GM23338 (cell line): ENCODE data around the gene PKD1L1. TPM values are rescaled to one million over a fixed set of nuclear protein-coding genes. Genes with fewer than 3 reads are reported as not detected.

Experiments
- ATAC-seq: fragments of 200-7000 bp; cut with Tn5 transposase; 3 replicates; pipeline ENCODE4 v1.9.1; 2020
- DNase-seq: peaks from one replicate; pipeline ENCODE4 v3.0.0-alpha.2; 2015; ENCODE audit warnings: low spot score
- H2AFZ ChIP-seq: fragments of 200-600 bp; sonication (generic); 2 replicates; pipeline ENCODE4 v1.8.0; 2016; ENCODE audit warnings: antibody characterized with exemption, mild to moderate bottlenecking, moderate library complexity
- H3F3A ChIP-seq: fragments of 200-600 bp; sonication (generic); replicated peaks from 2 replicates; pipeline ENCODE4 v1.8.0; 2017; ENCODE audit warnings: antibody characterized with exemption, mixed run types, low read depth
- H3K27ac ChIP-seq: fragments of 200-600 bp; sonication (generic); 2 replicates; pipeline ENCODE4 v1.6.1; 2016; ENCODE audit warnings: low read depth
- H3K27me3 ChIP-seq: fragments of 200-600 bp; sonication (generic); 2 replicates; pipeline ENCODE4 v1.8.0; 2016; ENCODE audit warnings: mild to moderate bottlenecking, mixed run types, moderate library complexity; ENCODE audit not compliant: insufficient read depth
- H3K36me3 ChIP-seq: fragments of 200-600 bp; sonication (generic); 2 replicates; pipeline ENCODE4 v1.8.0; 2016; ENCODE audit warnings: mild to moderate bottlenecking; ENCODE audit not compliant: insufficient read depth
- H3K4me1 ChIP-seq: fragments of 200-600 bp; sonication (generic); 2 replicates; pipeline ENCODE4 v1.8.0; 2016; ENCODE audit warnings: mild to moderate bottlenecking, moderate library complexity; ENCODE audit not compliant: insufficient read depth
- H3K4me2 ChIP-seq: fragments of 200-600 bp; sonication (generic); 2 replicates; pipeline ENCODE4 v1.7.1; 2017; ENCODE audit warnings: mixed run types
- H3K4me3 ChIP-seq: fragments of 200-600 bp; sonication (generic); 2 replicates; pipeline ENCODE4 v1.6.1; 2016; ENCODE audit warnings: mixed run types
- H3K79me2 ChIP-seq: fragments of 200-600 bp; sonication (generic); replicated peaks from 2 replicates; pipeline ENCODE4 v1.8.0; 2017; ENCODE audit warnings: mild to moderate bottlenecking; ENCODE audit not compliant: insufficient read depth
- H3K9me2 ChIP-seq: fragments of 200-600 bp; sonication (generic); 2 replicates; pipeline ENCODE4 v1.8.0; 2017; ENCODE audit not compliant: insufficient read depth
- H4K20me1 ChIP-seq: fragments of 200-600 bp; sonication (generic); replicated peaks from 2 replicates; pipeline ENCODE4 v1.8.0; 2017; ENCODE audit warnings: mild to moderate bottlenecking; ENCODE audit not compliant: insufficient read depth
- H3K27ac Mint-ChIP-seq: 2 replicates; pipeline ENCODE4 v1.8.0; 2020; ENCODE audit warnings: inconsistent platforms, mild to moderate bottlenecking, moderate library complexity, mixed read lengths
- H3K27me3 Mint-ChIP-seq: 3 replicates; pipeline ENCODE4 v1.8.0; 2022; ENCODE audit warnings: low read depth, mild to moderate bottlenecking, moderate library complexity, mixed read lengths, inconsistent platforms; ENCODE audit not compliant: insufficient read depth, poor library complexity
- H3K36me3 Mint-ChIP-seq: 3 replicates; pipeline ENCODE4 v1.8.0; 2021; ENCODE audit warnings: low read depth, mild to moderate bottlenecking, inconsistent platforms, moderate library complexity, mixed read lengths
- H3K4me1 Mint-ChIP-seq: 3 replicates; pipeline ENCODE4 v1.8.0; 2020; ENCODE audit warnings: mild to moderate bottlenecking, inconsistent platforms, mixed read lengths
- H3K4me3 Mint-ChIP-seq: 3 replicates; pipeline ENCODE4 v1.8.0; 2021; ENCODE audit warnings: moderate library complexity, mild to moderate bottlenecking, inconsistent platforms, mixed read lengths
- H3K9me3 Mint-ChIP-seq: 3 replicates; pipeline ENCODE4 v1.8.0; 2020; ENCODE audit warnings: moderate library complexity, mild to moderate bottlenecking, inconsistent platforms, mixed read lengths
- CREB1 ChIP-seq: fragments of 250-450 bp; sonication (Bioruptor Pico); IDR thresholded peaks from 2 replicates; pipeline ENCODE4 v1.5.0; 2020; ENCODE audit warnings: low read depth, mild to moderate bottlenecking, moderate library complexity
- EZH2 ChIP-seq: fragments of 200-600 bp; sonication (generic); IDR thresholded peaks from one replicate; pipeline ENCODE4 v1.8.0; 2017; ENCODE audit warnings: antibody characterized with exemption, mild to moderate bottlenecking, low read depth; ENCODE audit not compliant: unreplicated experiment
- NANOG ChIP-seq: IDR thresholded peaks from 2 replicates; pipeline ENCODE4 v1.6.1; 2016; ENCODE audit warnings: antibody characterized with exemption, borderline replicate concordance
- STAT1 ChIP-seq: IDR thresholded peaks from one replicate; pipeline ENCODE4 v1.6.1; 2016; ENCODE audit warnings: antibody characterized with exemption; ENCODE audit not compliant: unreplicated experiment
- ZNF114 ChIP-seq: fragments of 250-450 bp; sonication (Bioruptor Pico); IDR thresholded peaks from 2 replicates; pipeline ENCODE4 v1.5.0; 2020; ENCODE audit warnings: mild to moderate bottlenecking, moderate library complexity
- ZNF331 ChIP-seq: fragments of 250-450 bp; sonication (Bioruptor Pico); IDR thresholded peaks from 2 replicates; pipeline ENCODE4 v1.5.0; 2020; ENCODE audit warnings: low read depth, mild to moderate bottlenecking, moderate library complexity
- polyA plus RNA-seq: library from polyadenylated mRNA; unstranded; fragments of >200 nt; fragmentation: Nextera tagmentation; extraction: Ambion mirVana; gene quantifications from 2 replicates; pipeline ENCODE4 v1.2.1, GENCODE V29; 2016
- total RNA-seq: library from RNA; depleted of rRNA; stranded (reverse); fragments of >200 nt; shearing (Covaris generic); gene quantifications from 2 replicates; pipeline ENCODE4 v1.2.3, GENCODE V29; 2014
- TF ChIP-seq, protein P1 (sequence below): IDR thresholded peaks from 2 replicates; pipeline ENCODE4 v1.6.1; 2016; ENCODE audit warnings: antibody characterized with exemption
- TF ChIP-seq, protein P2 (sequence below): fragments of 250-450 bp; sonication (Bioruptor Pico); IDR thresholded peaks from 2 replicates; pipeline ENCODE4 v1.5.0; 2020; ENCODE audit warnings: mild to moderate bottlenecking, moderate library complexity
- TF ChIP-seq, protein P3 (sequence below), 2 experiments: fragments of 200-600 bp in 1 of 2; sonication (generic) in 1 of 2; conservative IDR thresholded peaks; 2 replicates each; pipeline versions ENCODE4 v1.5.1 to v1.6.1; 2016 to 2017; ENCODE audit warnings: antibody characterized with exemption in 2 of 2, low read depth in 2 of 2, mild to moderate bottlenecking in 2 of 2, moderate library complexity in 1 of 2

Gene PKD1L1
- total and polyA plus RNA-seq, 2 experiments from 2014 or later: 0.03 TPM; not detected in 1

DNA sequence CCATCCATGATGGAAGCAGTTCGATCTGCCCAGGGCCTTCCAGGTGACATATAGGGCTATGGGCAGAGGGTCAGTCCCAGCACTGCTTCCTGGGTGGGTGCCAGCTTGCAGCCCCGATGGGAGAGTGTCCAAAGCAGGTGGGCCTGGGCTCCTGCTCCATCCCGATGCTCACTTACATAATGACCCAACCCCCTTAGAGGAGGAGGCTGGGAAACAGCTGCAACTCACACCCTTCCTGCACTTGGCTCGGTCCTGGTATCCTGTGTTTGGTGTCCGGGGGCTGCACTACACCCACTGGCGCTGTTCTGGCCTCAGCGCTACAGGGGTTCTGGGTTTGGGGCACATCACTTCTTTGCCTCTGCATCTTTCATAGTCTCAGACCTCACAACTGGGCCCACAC lies 58.5 kb downstream of the PKD1L1 start:
- Histone ChIP-seq H3K4me1 (no peaks in the 10 kb centered on the region), H2AFZ (no peak overlapping the region), H3K4me2 (no peak overlapping the region), H3K36me3 (no peaks in the 10 kb centered on the region), H3K79me2 (no peaks in the 10 kb centered on the region), H3F3A (no peaks in the 10 kb centered on the region), H3K9me2 (no peaks in the 10 kb centered on the region), H3K4me3 (no peak overlapping the region), H3K27ac (no peak overlapping the region), H3K27me3 (no peaks in the 10 kb centered on the region), H4K20me1 (no peaks in the 10 kb centered on the region)
- Mint-ChIP-seq H3K36me3 (no peaks in the 10 kb centered on the region), H3K27me3 (peaks cover 2% of the 10 kb centered on the region), H3K4me1 (no peaks in the 10 kb centered on the region), H3K4me3 (no peak overlapping the region), H3K27ac (no peak overlapping the region), H3K9me3 (no peaks in the 10 kb centered on the region; the same call in 2 of the 3 replicates)
- TF ChIP-seq, protein P1, sequence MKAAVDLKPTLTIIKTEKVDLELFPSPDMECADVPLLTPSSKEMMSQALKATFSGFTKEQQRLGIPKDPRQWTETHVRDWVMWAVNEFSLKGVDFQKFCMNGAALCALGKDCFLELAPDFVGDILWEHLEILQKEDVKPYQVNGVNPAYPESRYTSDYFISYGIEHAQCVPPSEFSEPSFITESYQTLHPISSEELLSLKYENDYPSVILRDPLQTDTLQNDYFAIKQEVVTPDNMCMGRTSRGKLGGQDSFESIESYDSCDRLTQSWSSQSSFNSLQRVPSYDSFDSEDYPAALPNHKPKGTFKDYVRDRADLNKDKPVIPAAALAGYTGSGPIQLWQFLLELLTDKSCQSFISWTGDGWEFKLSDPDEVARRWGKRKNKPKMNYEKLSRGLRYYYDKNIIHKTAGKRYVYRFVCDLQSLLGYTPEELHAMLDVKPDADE: no peak
- TF ChIP-seq, protein P2, sequence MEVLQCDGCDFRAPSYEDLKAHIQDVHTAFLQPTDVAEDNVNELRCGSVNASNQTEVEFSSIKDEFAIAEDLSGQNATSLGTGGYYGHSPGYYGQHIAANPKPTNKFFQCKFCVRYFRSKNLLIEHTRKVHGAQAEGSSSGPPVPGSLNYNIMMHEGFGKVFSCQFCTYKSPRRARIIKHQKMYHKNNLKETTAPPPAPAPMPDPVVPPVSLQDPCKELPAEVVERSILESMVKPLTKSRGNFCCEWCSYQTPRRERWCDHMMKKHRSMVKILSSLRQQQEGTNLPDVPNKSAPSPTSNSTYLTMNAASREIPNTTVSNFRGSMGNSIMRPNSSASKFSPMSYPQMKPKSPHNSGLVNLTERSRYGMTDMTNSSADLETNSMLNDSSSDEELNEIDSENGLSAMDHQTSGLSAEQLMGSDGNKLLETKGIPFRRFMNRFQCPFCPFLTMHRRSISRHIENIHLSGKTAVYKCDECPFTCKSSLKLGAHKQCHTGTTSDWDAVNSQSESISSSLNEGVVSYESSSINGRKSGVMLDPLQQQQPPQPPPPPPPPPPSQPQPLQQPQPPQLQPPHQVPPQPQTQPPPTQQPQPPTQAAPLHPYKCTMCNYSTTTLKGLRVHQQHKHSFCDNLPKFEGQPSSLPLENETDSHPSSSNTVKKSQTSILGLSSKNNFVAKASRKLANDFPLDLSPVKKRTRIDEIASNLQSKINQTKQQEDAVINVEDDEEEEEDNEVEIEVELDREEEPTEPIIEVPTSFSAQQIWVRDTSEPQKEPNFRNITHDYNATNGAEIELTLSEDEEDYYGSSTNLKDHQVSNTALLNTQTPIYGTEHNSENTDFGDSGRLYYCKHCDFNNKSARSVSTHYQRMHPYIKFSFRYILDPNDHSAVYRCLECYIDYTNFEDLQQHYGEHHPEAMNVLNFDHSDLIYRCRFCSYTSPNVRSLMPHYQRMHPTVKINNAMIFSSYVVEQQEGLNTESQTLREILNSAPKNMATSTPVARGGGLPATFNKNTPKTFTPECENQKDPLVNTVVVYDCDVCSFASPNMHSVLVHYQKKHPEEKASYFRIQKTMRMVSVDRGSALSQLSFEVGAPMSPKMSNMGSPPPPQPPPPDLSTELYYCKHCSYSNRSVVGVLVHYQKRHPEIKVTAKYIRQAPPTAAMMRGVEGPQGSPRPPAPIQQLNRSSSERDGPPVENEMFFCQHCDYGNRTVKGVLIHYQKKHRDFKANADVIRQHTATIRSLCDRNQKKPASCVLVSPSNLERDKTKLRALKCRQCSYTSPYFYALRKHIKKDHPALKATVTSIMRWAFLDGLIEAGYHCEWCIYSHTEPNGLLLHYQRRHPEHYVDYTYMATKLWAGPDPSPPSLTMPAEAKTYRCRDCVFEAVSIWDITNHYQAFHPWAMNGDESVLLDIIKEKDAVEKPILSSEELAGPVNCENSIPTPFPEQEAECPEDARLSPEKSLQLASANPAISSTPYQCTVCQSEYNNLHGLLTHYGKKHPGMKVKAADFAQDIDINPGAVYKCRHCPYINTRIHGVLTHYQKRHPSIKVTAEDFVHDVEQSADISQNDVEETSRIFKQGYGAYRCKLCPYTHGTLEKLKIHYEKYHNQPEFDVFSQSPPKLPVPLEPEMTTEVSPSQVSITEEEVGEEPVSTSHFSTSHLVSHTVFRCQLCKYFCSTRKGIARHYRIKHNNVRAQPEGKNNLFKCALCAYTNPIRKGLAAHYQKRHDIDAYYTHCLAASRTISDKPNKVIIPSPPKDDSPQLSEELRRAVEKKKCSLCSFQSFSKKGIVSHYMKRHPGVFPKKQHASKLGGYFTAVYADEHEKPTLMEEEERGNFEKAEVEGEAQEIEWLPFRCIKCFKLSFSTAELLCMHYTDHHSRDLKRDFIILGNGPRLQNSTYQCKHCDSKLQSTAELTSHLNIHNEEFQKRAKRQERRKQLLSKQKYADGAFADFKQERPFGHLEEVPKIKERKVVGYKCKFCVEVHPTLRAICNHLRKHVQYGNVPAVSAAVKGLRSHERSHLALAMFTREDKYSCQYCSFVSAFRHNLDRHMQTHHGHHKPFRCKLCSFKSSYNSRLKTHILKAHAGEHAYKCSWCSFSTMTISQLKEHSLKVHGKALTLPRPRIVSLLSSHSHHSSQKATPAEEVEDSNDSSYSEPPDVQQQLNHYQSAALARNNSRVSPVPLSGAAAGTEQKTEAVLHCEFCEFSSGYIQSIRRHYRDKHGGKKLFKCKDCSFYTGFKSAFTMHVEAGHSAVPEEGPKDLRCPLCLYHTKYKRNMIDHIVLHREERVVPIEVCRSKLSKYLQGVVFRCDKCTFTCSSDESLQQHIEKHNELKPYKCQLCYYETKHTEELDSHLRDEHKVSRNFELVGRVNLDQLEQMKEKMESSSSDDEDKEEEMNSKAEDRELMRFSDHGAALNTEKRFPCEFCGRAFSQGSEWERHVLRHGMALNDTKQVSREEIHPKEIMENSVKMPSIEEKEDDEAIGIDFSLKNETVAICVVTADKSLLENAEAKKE (CRISPR knock-in tag): no peak
- TF ChIP-seq, protein P3, sequence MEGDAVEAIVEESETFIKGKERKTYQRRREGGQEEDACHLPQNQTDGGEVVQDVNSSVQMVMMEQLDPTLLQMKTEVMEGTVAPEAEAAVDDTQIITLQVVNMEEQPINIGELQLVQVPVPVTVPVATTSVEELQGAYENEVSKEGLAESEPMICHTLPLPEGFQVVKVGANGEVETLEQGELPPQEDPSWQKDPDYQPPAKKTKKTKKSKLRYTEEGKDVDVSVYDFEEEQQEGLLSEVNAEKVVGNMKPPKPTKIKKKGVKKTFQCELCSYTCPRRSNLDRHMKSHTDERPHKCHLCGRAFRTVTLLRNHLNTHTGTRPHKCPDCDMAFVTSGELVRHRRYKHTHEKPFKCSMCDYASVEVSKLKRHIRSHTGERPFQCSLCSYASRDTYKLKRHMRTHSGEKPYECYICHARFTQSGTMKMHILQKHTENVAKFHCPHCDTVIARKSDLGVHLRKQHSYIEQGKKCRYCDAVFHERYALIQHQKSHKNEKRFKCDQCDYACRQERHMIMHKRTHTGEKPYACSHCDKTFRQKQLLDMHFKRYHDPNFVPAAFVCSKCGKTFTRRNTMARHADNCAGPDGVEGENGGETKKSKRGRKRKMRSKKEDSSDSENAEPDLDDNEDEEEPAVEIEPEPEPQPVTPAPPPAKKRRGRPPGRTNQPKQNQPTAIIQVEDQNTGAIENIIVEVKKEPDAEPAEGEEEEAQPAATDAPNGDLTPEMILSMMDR (conservative IDR thresholded peaks at IDR 0.05; ENCODE audit: low read depth in 2 of 2): no peak
- TF ChIP-seq EZH2 (no peak), STAT1 (no peak), ZNF114 (CRISPR knock-in tag) (no peak), NANOG (no peak), CREB1 (CRISPR knock-in tag) (no peak), ZNF331 (CRISPR knock-in tag) (no peak)
- ATAC-seq (no peak), DNase-seq (no peak)
